Measurements from ENCODE around the gene OR10T2.
"Not testable (repeated sequence)": the region's sequence is repeated elsewhere in the genome, so short reads cannot be mapped to it uniquely, and the experiment has no call there.

OR10T2 gene

GRCh38 chr1:158398818-158399514 lies at the start of gene OR10T2:
Gene OR10T2, minus strand, starts transcription at chr1:158399466. Its CDS starts 0 bp downstream, at chr1:158399466.
- no peak for DNase-seq

GRCh38 chr1:158445376-158445775 lies 46.1 kb upstream of the OR10T2 start:
- DNase-seq: no peak

- no peak for DNase-seq
Measured at GRCh38 chr1:158434741-158435140, 35.5 kb upstream of the OR10T2 start.

GRCh38 chr1:158430163-158430562 lies 30.9 kb upstream of the OR10T2 start:
- DNase-seq: not testable (repeated sequence)

GRCh38 chr1:158426137-158426536 lies 26.9 kb upstream of the OR10T2 start, which contains the start of gene OR10K2:
Gene OR10K2, minus strand, starts transcription at chr1:158426237. Its CDS starts 5,371 bp downstream, at chr1:158420866.
- no peak for DNase-seq

GRCh38 chr1:158425027-158425426 lies 25.8 kb upstream of the OR10T2 start:
- DNase-seq: no peak

- DNase-seq: no peak
Measured at GRCh38 chr1:158422212-158422611, 22.9 kb upstream of the OR10T2 start.

GRCh38 chr1:158417586-158417985 lies 18.3 kb upstream of the OR10T2 start:
- DNase-seq: no peak

- no peak for DNase-seq
Measured at GRCh38 chr1:158414651-158415345, 15.5 kb upstream of the OR10T2 start.

GRCh38 chr1:158407092-158407491 lies 7.8 kb upstream of the OR10T2 start:
- DNase-seq: no peak

GRCh38 chr1:158400871-158401270 lies 1.6 kb upstream of the OR10T2 start:
- no peak for DNase-seq

- DNase-seq: no peak
Measured at GRCh38 chr1:158396646-158397045, 2.6 kb downstream of the OR10T2 start.

- no peak for DNase-seq
Measured at GRCh38 chr1:158393476-158393875, 5.8 kb downstream of the OR10T2 start.

- DNase-seq: no peak
Measured at GRCh38 chr1:158391099-158391498, 8.2 kb downstream of the OR10T2 start.

GRCh38 chr1:158390331-158390730 lies 8.9 kb downstream of the OR10T2 start:
- no peak for DNase-seq

GRCh38 chr1:158374860-158375259 lies 24.4 kb downstream of the OR10T2 start:
- no peak for DNase-seq

- not testable (repeated sequence) for DNase-seq
Measured at GRCh38 chr1:158374101-158374500, 25.2 kb downstream of the OR10T2 start.

- no peak for DNase-seq
Measured at GRCh38 chr1:158371188-158371953, 27.9 kb downstream of the OR10T2 start.

- DNase-seq: no peak
Measured at GRCh38 chr1:158366783-158367182, 32.5 kb downstream of the OR10T2 start.

- no peak for DNase-seq
Measured at GRCh38 chr1:158362941-158363340, 36.3 kb downstream of the OR10T2 start.

- DNase-seq: no peak
Measured at GRCh38 chr1:158362482-158362881, 36.8 kb downstream of the OR10T2 start.

GRCh38 chr1:158357441-158357840 lies 41.8 kb downstream of the OR10T2 start:
- DNase-seq: no peak

Data from nucleus accumbens (tissue), 56 donors.